ENCODE measurements around the gene PRDM16. TPM values are rescaled to one million over a fixed set of nuclear protein-coding genes. Genes with fewer than 3 reads are reported as not detected.
"Not testable (repeated sequence)": the region's sequence is repeated elsewhere in the genome, so short reads cannot be mapped to it uniquely, and the experiment has no call there.

PRDM16 gene
- total RNA-seq, 4 donors from 2014 or later = 15.7 to 54.3 (median 27.6) TPM

DNA sequence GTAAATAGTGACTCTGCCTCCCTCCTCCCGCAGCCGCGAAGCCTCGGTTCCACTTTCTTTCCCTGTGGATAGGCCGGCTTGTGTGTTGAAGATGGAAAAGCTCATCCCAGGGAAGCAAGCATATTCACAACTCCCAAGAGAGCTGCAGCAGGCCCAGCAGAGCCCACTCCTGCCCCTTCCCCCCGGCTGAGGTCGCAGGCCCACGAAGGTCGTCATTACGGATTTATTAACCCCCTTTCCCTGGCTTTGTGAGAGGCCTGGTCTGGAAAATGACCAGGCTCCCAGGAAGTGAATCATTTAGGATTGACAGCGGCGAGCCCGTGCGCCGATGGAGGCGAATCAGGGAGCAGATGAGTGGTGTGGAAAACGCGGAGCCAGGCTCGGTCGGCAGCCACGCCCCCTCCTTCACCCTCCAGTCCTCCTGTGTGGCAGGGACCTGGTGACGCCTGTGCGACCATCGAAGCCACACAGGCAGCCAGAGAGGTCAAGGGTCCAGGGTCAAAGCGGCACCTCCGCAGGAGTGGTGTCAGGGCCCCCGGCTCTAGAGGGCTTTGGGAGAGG is 93.4 kb downstream of the PRDM16 start:
- intact Hi-C loops (cut with DNase I) = no loop called here
- WGBS, 2 donors = 87 to 88% methylated on average over 26 to 27 of the region's 27 CpGs

DNA sequence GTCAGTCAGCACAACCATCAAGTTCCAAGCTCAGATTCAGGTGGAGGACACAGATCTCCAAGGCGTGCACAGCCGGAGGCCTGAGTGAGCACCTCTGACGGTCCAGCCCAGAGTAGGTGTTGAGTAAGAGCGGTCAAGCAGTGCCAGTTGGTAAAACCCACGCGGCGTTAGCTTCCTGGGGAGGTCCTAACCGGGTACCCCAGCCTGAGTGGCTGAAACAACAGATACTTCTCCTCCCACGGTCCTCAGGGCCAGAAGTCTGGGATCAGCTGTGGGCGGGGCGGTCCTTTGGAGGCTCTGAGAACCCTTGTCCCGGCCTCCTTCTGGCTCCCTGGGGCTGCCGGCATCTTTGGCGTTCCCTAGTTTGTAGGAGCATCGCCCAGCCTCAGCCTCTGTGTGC is 94.4 kb downstream of the PRDM16 start:
- peak; percentile 51 to 62 for DNase-seq
- TF ChIP-seq, protein P1, sequence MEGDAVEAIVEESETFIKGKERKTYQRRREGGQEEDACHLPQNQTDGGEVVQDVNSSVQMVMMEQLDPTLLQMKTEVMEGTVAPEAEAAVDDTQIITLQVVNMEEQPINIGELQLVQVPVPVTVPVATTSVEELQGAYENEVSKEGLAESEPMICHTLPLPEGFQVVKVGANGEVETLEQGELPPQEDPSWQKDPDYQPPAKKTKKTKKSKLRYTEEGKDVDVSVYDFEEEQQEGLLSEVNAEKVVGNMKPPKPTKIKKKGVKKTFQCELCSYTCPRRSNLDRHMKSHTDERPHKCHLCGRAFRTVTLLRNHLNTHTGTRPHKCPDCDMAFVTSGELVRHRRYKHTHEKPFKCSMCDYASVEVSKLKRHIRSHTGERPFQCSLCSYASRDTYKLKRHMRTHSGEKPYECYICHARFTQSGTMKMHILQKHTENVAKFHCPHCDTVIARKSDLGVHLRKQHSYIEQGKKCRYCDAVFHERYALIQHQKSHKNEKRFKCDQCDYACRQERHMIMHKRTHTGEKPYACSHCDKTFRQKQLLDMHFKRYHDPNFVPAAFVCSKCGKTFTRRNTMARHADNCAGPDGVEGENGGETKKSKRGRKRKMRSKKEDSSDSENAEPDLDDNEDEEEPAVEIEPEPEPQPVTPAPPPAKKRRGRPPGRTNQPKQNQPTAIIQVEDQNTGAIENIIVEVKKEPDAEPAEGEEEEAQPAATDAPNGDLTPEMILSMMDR (IDR thresholded peaks at IDR 0.05) = no peak
- no peak for TF ChIP-seq POLR2A (IDR thresholded peaks at IDR 0.05)
- intact Hi-C loops (cut with DNase I) = no loop called here
- Histone ChIP-seq H3K36me3 (no peaks in the 10 kb centered on the region), H3K27me3 (no peaks in the 10 kb centered on the region), H3K4me1 (peaks cover 0 to 13% of the 10 kb centered on the region in 2 donors), H3K27ac (no peak overlapping the region), H3K9me3 (no peaks in the 10 kb centered on the region), H3K4me3 (replicated peaks in 1 of 3) (no peak overlapping the region)
- WGBS, 2 donors = 73 to 85% methylated on average over 2 to 8 of the region's 15 CpGs

More for the DNA sequence above, 93.4 kb downstream of the PRDM16 start:
- H3K36me3 ChIP-seq = no peaks in the 10 kb centered on the region
- H3K9me3 ChIP-seq = no peaks in the 10 kb centered on the region
- peaks cover 0 to 15% of the 10 kb centered on the region in 2 donors for H3K4me1 ChIP-seq
- no peaks in the 10 kb centered on the region for H3K27me3 ChIP-seq
- H3K27ac ChIP-seq = no peak overlapping the region
- no peak overlapping the region for H3K4me3 ChIP-seq (replicated peaks in 1 of 3)
- DNase-seq = no peak
- TF ChIP-seq POLR2A (IDR thresholded peaks at IDR 0.05) = no peak
- TF ChIP-seq, protein P1 (IDR thresholded peaks at IDR 0.05) = no peak

DNA sequence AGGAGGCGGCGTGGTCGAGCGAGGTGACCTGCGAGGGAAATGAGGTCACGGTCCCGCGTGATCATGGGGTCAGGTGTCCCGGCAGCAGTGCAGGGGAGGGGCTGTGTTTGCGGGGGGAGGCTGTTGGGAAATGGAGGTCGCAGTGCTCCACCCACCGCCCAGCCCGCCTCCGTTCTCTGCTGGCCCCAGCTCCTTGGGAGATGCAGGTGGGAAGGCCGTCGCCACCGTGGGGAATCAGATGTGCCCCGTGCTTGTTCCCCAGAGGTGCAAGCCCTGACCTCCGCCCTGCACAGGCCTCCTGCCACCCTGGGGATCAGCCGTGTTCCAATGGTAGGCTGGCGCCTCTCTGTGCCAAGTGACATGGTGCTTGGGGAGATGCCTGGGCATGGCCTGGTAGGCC is 95.7 kb downstream of the PRDM16 start:
- DNase-seq = no peak
- no peaks in the 10 kb centered on the region for H3K9me3 ChIP-seq
- no peaks in the 10 kb centered on the region for H3K36me3 ChIP-seq
- no peak for TF ChIP-seq POLR2A (IDR thresholded peaks at IDR 0.05)
- TF ChIP-seq, protein P1 (IDR thresholded peaks at IDR 0.05) = no peak
- 81 to 82% methylated on average over 14 to 19 of the region's 21 CpGs for WGBS, 2 donors
- intact Hi-C loops (cut with DNase I) = no loop called here
- peaks cover 10 to 26% of the 10 kb centered on the region in 2 donors for H3K4me1 ChIP-seq
- H3K27ac ChIP-seq = no peak overlapping the region
- no peak overlapping the region for H3K4me3 ChIP-seq (replicated peaks in 1 of 3)
- H3K27me3 ChIP-seq = no peaks in the 10 kb centered on the region

DNA sequence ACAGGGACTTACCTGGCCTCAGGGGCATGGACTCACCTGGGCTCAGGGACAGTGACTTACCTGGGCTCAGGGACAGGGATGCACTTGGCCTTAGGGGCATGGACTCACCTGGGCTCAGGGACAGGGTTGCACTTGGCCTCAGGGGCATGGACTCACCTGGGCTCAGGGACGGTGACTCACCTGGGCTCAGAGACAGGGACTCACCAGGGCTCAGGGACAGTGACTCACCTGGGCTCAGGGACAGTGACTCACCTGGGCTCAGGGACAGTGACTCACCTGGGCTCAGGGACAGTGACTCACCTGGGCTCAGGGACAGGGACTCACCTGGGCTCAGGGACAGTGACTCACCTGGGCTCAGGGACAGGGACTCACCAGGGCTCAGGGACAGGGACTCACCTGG is 96.2 kb downstream of the PRDM16 start:
- H3K9me3 ChIP-seq; intact Hi-C loops (cut with DNase I); H3K27me3 ChIP-seq; H3K4me3 ChIP-seq (replicated peaks in 1 of 3); H3K27ac ChIP-seq; H3K36me3 ChIP-seq: not testable (repeated sequence)
- no CpG with 5 or more reads among the region's 1 CpG for WGBS, 2 donors
- DNase-seq = peak in 1 of 2 donors; percentile 37
- peaks cover 15 to 31% of the 10 kb centered on the region in 2 donors for H3K4me1 ChIP-seq

DNA sequence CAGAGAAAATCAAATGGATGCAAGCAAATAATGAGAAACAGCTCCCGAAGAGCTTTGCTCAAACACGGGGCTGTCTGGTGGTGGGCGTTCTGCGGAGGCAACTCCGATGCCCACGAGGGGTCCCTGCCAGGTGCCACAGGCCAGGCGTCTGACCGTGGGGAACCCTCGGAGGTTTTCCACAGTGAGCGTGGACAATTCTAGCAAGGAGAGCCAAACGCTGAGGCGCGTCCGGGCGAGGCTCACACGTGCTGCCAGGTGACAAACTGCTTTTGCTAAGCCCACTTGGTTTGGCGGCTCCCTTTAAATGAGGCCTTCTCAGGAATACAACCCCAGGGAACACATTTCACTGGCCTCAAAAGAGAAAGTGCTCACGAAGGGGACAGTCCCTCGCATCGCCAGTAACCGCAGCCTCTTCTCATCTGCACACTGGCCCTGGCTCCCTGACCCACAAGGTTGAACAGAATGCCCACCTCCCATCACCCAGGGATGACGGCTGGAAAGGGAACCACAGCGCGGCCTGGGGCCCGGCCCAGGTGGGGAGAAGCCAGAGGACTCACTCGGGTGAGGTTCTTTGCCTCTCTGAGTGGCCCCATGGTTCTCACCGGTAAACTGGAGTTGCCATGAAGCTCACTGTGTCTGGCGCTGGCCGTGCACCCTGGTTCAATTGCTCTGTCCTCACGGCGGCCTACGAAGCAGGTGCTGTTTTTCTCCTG is 97.4 kb downstream of the PRDM16 start:
- 89% methylated on average over 17 to 32 of the region's 32 CpGs for WGBS, 2 donors
- H3K4me3 ChIP-seq (replicated peaks in 1 of 3) = no peak overlapping the region

More for the DNA sequence above, 97.4 kb downstream of the PRDM16 start:
- Histone ChIP-seq H3K27ac (peak overlapping the region in 1 of 3 donors; percentile 28), H3K9me3 (no peaks in the 10 kb centered on the region), H3K4me1 (peaks cover 27 to 43% of the 10 kb centered on the region in 2 donors), H3K27me3 (no peaks in the 10 kb centered on the region), H3K36me3 (no peaks in the 10 kb centered on the region)
- intact Hi-C loops (cut with DNase I) = no loop called here
- no peak for DNase-seq
- TF ChIP-seq, protein P1 (IDR thresholded peaks at IDR 0.05) = no peak
- TF ChIP-seq POLR2A (IDR thresholded peaks at IDR 0.05) = no peak

Data from thyroid gland (tissue), 4 donors.